NCI-H510A treated with DMSO at 0.1 percent for 48 hours (cell line): ENCODE measurements around the gene POPDC3.

ENCODE experiments used
- DNase-seq: peaks from one replicate; lab custom pipeline; 2025; lab: John Stamatoyannopoulos, UW

The POPDC3 gene

GRCh38 chr6:105151644-105152043, 28.2 kb downstream of the POPDC3 start:
- no peak for DNase-seq

GRCh38 chr6:105138141-105138540, 41.7 kb downstream of the POPDC3 start:
- no peak for DNase-seq

GRCh38 chr6:105137388-105137787, 42.4 kb downstream of the POPDC3 start:
- peak; percentile 22 for DNase-seq

- peak; percentile 16 for DNase-seq
These were observed 43.1 kb downstream of the POPDC3 start for GRCh38 chr6:105136431-105137350.

- DNase-seq, result no peak
These were observed 43.8 kb downstream of the POPDC3 start for GRCh38 chr6:105135907-105136430.

- peak; percentile 17 for DNase-seq
These were observed 44.8 kb downstream of the POPDC3 start for GRCh38 chr6:105135056-105135455.

- no peak for DNase-seq
These were observed 57.1 kb downstream of the POPDC3 start for GRCh38 chr6:105122717-105123116.

GRCh38 chr6:105121981-105122380, 57.8 kb downstream of the POPDC3 start:
- no peak for DNase-seq

- DNase-seq, result no peak
These were observed 59.2 kb downstream of the POPDC3 start for GRCh38 chr6:105120570-105120969.

GRCh38 chr6:105116150-105116549, 63.7 kb downstream of the POPDC3 start:
- no peak for DNase-seq

- DNase-seq, result no peak
These were observed 66.4 kb downstream of the POPDC3 start for GRCh38 chr6:105113422-105113821.

GRCh38 chr6:105112577-105112976, 67.2 kb downstream of the POPDC3 start:
- no peak for DNase-seq

GRCh38 chr6:105111871-105112270, 67.9 kb downstream of the POPDC3 start:
- no peak for DNase-seq

GRCh38 chr6:105111105-105111504, 68.7 kb downstream of the POPDC3 start:
- DNase-seq, result no peak

GRCh38 chr6:105109955-105110895, 69.6 kb downstream of the POPDC3 start:
- DNase-seq, result no peak

- DNase-seq, result no peak
These were observed 71.1 kb downstream of the POPDC3 start for GRCh38 chr6:105108631-105109262.
